Measurements from ENCODE around the gene DDR2.
"Not testable (repeated sequence)": the region's sequence is repeated elsewhere in the genome, so short reads cannot be mapped to it uniquely, and the experiment has no call there.

The DDR2 gene

GRCh38 chr1:162722036-162722435 is 89.8 kb downstream of the DDR2 start:
- DNase-seq (ENCODE audit: low spot score), result no peak

- DNase-seq (ENCODE audit: low spot score), result no peak
These were observed 92.4 kb downstream of the DDR2 start for GRCh38 chr1:162724583-162725120.

- no peak for DNase-seq (ENCODE audit: low spot score)
These were observed 93.1 kb downstream of the DDR2 start for GRCh38 chr1:162725301-162725837.

- DNase-seq (ENCODE audit: low spot score), result no peak
These were observed 94.3 kb downstream of the DDR2 start for GRCh38 chr1:162726555-162726954.

- DNase-seq (ENCODE audit: low spot score), result not testable (repeated sequence)
These were observed 95.2 kb downstream of the DDR2 start for GRCh38 chr1:162727493-162727892.

- no peak for DNase-seq (ENCODE audit: low spot score)
These were observed 96.3 kb downstream of the DDR2 start for GRCh38 chr1:162728573-162728972.

GRCh38 chr1:162729195-162729774 is 97.0 kb downstream of the DDR2 start:
- DNase-seq (ENCODE audit: low spot score), result not testable (repeated sequence)

- no peak for DNase-seq (ENCODE audit: low spot score)
These were observed 99.8 kb downstream of the DDR2 start for GRCh38 chr1:162732094-162732493.

GRCh38 chr1:162732566-162733335 is 100.5 kb downstream of the DDR2 start:
- DNase-seq (ENCODE audit: low spot score), result peak; percentile 35

GRCh38 chr1:162733336-162733590 is 101.0 kb downstream of the DDR2 start:
- no peak for DNase-seq (ENCODE audit: low spot score)

GRCh38 chr1:162734047-162734446 is 101.8 kb downstream of the DDR2 start:
- no peak for DNase-seq (ENCODE audit: low spot score)

GRCh38 chr1:162736184-162736583 is 103.9 kb downstream of the DDR2 start:
- no peak for DNase-seq (ENCODE audit: low spot score)

- DNase-seq (ENCODE audit: low spot score), result no peak
These were observed 104.4 kb downstream of the DDR2 start for GRCh38 chr1:162736633-162737067.

GRCh38 chr1:162740755-162741154 is 108.5 kb downstream of the DDR2 start:
- no peak for DNase-seq (ENCODE audit: low spot score)

GRCh38 chr1:162741574-162741973 is 109.3 kb downstream of the DDR2 start:
- DNase-seq (ENCODE audit: low spot score), result no peak

GRCh38 chr1:162746264-162746942 is 114.1 kb downstream of the DDR2 start:
- not testable (repeated sequence) for DNase-seq (ENCODE audit: low spot score)

- no peak for DNase-seq (ENCODE audit: low spot score)
These were observed 120.9 kb downstream of the DDR2 start for GRCh38 chr1:162753001-162753658.

- no peak for DNase-seq (ENCODE audit: low spot score)
These were observed 121.8 kb downstream of the DDR2 start for GRCh38 chr1:162753998-162754585.

GRCh38 chr1:162755306-162755705 is 123.0 kb downstream of the DDR2 start:
- DNase-seq (ENCODE audit: low spot score), result peak; percentile 19

GRCh38 chr1:162756523-162756922 is 124.3 kb downstream of the DDR2 start:
- DNase-seq (ENCODE audit: low spot score), result no peak

GRCh38 chr1:162757476-162757875 is 125.2 kb downstream of the DDR2 start:
- no peak for DNase-seq (ENCODE audit: low spot score)

GRCh38 chr1:162765788-162766187 is 133.5 kb downstream of the DDR2 start:
- DNase-seq (ENCODE audit: low spot score), result no peak

Measured in pons (tissue), 1 donor.